DLD1 (cell line): ENCODE results near the gene PPEF1.
"Not testable (repeated sequence)": the region's sequence is repeated elsewhere in the genome, so short reads cannot be mapped to it uniquely, and the experiment has no call there.

ENCODE experiments used
- in situ Hi-C: cut with HindIII; loops from 2 replicates; pipeline ENCODE4 v1.10.0; 2017; ENCODE audit warnings: low sequenced_read_pairs

Gene PPEF1

GRCh38 chrX:18792828-18793227, 85.4 kb downstream of the PPEF1 start:
- in situ Hi-C loops = no loop called here

GRCh38 chrX:18793601-18794089, 86.2 kb downstream of the PPEF1 start:
- in situ Hi-C loops = no loop called here

- in situ Hi-C loops = no loop called here
Measured at GRCh38 chrX:18797141-18797540, 89.7 kb downstream of the PPEF1 start.

- in situ Hi-C loops = no loop called here
Measured at GRCh38 chrX:18799911-18800310, 92.5 kb downstream of the PPEF1 start.

- in situ Hi-C loops = no loop called here
Measured at GRCh38 chrX:18809641-18810040, 102.2 kb downstream of the PPEF1 start.

GRCh38 chrX:18810416-18810815, 103.0 kb downstream of the PPEF1 start:
- in situ Hi-C loops = no loop called here

- in situ Hi-C loops = no loop called here
Measured at GRCh38 chrX:18825375-18825774, 117.9 kb downstream of the PPEF1 start.

- in situ Hi-C loops = no loop called here
Measured at GRCh38 chrX:18828832-18829404, 121.5 kb downstream of the PPEF1 start.

- in situ Hi-C loops = no loop called here
Measured at GRCh38 chrX:18833071-18833731, 125.8 kb downstream of the PPEF1 start.

GRCh38 chrX:18847901-18848300, 140.5 kb downstream of the PPEF1 start:
- in situ Hi-C loops = not testable (repeated sequence)

- in situ Hi-C loops = no loop called here
Measured at GRCh38 chrX:18855919-18856644, 148.6 kb downstream of the PPEF1 start.

GRCh38 chrX:18856645-18856997, 149.2 kb downstream of the PPEF1 start:
- in situ Hi-C loops = no loop called here

- in situ Hi-C loops = no loop called here
Measured at GRCh38 chrX:18861511-18861910, 154.1 kb downstream of the PPEF1 start.

- in situ Hi-C loops = no loop called here
Measured at GRCh38 chrX:18864390-18864920, 157.0 kb downstream of the PPEF1 start.

GRCh38 chrX:18871161-18871890, 163.9 kb downstream of the PPEF1 start:
- in situ Hi-C loops = no loop called here

- in situ Hi-C loops = no loop called here
Measured at GRCh38 chrX:18871970-18872369, 164.5 kb downstream of the PPEF1 start.

- in situ Hi-C loops = no loop called here
Measured at GRCh38 chrX:18872621-18873020, 165.2 kb downstream of the PPEF1 start.

GRCh38 chrX:18873189-18873791, 165.8 kb downstream of the PPEF1 start:
- in situ Hi-C loops = no loop called here

- in situ Hi-C loops = no loop called here
Measured at GRCh38 chrX:18873836-18874235, 166.4 kb downstream of the PPEF1 start.

GRCh38 chrX:18874560-18875255, 167.3 kb downstream of the PPEF1 start:
- in situ Hi-C loops = no loop called here
